Lung microvascular endothelial cell (primary cell): Measurements from ENCODE around the gene YDJC. TPM values are rescaled to one million over a fixed set of nuclear protein-coding genes. Genes with fewer than 3 reads are reported as not detected.
"Not testable (repeated sequence)": the region's sequence is repeated elsewhere in the genome, so short reads cannot be mapped to it uniquely, and the experiment has no call there.

Source experiments
- DNase-seq, 2 donors: peaks; one replicate each; pipeline versions ENCODE4 v3.0.0 to v3.0.0-alpha.2; 2010; ENCODE audit warnings: low read depth in 2 of 2
- total RNA-seq: library from RNA; depleted of rRNA; stranded (reverse); fragments of >200 nt; gene quantifications from 2 replicates; pipeline ENCODE4 v1.2.1, GENCODE V29; 2014

YDJC gene
- total RNA-seq, 1 donor from 2014 or later: 10.5 TPM

DNA sequence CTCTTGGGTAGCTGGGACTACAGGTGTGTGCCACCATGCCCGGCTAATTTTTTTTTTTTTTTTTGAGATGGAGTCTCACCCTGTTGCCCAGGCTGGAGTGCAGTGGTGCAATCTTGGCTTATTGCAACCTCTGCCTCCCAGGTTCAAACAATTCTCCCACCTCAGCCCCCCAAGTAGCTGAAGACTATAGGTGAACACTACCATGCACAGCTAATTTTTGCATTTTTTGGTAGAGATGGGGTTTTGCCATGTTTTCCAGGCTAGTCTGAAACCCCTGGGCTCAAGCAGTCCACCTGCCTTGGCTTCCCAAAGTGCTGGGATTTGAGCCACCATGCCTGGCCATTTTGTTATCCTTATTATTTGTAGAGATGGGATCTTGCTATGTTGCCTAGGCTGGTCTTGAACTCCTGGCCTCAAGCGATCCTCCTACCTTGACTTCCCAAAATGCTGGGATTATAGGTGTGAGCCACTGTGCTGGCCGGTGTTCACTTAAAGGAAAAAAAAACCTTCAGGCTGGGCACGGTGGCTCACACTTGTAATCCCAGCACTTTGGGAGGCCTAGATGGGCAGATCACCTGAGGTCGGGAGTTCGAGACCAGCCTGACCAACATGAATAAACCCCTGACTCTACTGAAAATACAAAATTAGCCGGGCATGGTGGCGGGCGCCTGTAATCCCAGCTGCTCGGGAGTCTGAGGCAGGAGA is 48.7 kb downstream of the YDJC start:
- not testable (repeated sequence) for DNase-seq

DNA sequence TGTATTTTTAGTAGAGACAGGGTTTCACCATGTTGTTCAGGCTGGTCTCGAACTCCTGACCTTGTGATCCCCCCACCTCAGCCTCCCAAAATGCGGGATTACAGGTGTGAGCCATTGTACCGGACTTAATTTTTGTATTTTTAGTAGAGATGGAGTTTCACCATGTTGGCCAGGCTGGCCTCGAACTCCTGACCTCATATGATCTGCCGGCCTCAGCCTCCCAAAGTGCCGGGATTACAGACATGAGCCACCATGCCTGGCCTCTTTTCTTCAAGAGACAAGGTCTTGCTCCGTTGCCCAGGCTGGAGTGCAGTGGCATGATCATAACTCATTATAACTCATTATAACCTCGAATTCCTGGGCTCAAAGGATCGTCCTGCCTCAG is 49.2 kb downstream of the YDJC start:
- DNase-seq: not testable (repeated sequence)

- no peak for DNase-seq
These were observed 50.4 kb downstream of the YDJC start for GRCh38 chr22:21579474-21579851.

Other genes with a start within 250 kb of the YDJC start
- under 0.01 TPM in 2 replicates for gene RIMBP3B, start 246.3 kb downstream of the YDJC start, total RNA-seq
- 1.7 and 3.2 TPM in 2 replicates for gene HIC2, start 212.7 kb downstream of the YDJC start, total RNA-seq
- 0.20 and 0.44 TPM in 2 replicates for gene TMEM191C, start 162.6 kb downstream of the YDJC start, total RNA-seq
- gene RIMBP3C, start 78.6 kb downstream of the YDJC start, total RNA-seq: under 0.01 TPM in 2 replicates
- 21.4 and 23.3 TPM in 2 replicates for gene UBE2L3, start 62.3 kb downstream of the YDJC start, total RNA-seq
- gene CCDC116, start 2.7 kb upstream of the YDJC start, total RNA-seq: not detected in 2 replicates
- 32.7 and 34.9 TPM in 2 replicates for gene SDF2L1, start 12.3 kb upstream of the YDJC start, total RNA-seq
- 11.3 and 13.3 TPM in 2 replicates for gene PPIL2, start 36.0 kb upstream of the YDJC start, total RNA-seq
- 2.8 and 5.2 TPM in 2 replicates for gene YPEL1, start 105.8 kb upstream of the YDJC start, total RNA-seq
- 34.9 and 44.4 TPM in 2 replicates for gene MAPK1, start 237.6 kb upstream of the YDJC start, total RNA-seq